GM12875 (cell line): ENCODE measurements around the gene NAV2.

Source experiments
- H3K4me3 ChIP-seq: one replicate; pipeline ENCODE4 v1.5.1; 2011; ENCODE audit warnings: low read depth, low read length, control low read depth
- TF ChIP-seq, protein P1 (sequence below): IDR thresholded peaks from 2 replicates; pipeline ENCODE4 v1.5.1; 2011; ENCODE audit warnings: low read depth, mild to moderate bottlenecking, control low read depth, inconsistent platforms, low read length, moderate library complexity, borderline replicate concordance; ENCODE audit not compliant: insufficient read depth

The NAV2 gene

DNA sequence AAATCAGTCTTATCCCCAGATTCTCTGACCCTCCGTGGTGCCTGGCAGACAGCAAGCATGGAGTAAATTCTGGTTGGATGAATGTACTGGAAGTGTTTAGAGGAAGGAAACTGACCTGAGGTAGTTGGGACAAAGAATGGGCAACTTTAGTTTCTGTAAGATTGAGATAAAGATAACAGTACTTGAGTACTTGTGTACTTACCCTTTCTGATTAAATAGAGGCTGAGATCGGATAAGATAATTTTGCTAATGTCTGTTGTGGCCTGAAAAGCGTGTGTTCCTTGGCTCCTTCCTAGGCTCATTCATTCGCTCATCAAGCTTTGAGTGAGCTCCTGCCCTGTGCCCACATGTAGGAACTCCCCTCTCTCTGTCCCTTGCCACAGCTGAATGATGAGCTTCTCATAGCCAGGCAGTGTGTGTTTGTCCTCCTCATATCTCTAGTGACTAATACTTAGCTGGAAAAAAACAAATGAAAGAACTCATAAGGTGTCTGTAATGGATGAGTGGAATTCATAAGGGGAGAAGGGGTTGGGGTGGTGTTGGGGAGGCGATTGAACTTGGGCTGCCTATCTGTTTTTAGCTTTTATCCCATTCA is 329.5 kb downstream of the NAV2 start:
- no peak overlapping the region for H3K4me3 ChIP-seq
- TF ChIP-seq, protein P1, sequence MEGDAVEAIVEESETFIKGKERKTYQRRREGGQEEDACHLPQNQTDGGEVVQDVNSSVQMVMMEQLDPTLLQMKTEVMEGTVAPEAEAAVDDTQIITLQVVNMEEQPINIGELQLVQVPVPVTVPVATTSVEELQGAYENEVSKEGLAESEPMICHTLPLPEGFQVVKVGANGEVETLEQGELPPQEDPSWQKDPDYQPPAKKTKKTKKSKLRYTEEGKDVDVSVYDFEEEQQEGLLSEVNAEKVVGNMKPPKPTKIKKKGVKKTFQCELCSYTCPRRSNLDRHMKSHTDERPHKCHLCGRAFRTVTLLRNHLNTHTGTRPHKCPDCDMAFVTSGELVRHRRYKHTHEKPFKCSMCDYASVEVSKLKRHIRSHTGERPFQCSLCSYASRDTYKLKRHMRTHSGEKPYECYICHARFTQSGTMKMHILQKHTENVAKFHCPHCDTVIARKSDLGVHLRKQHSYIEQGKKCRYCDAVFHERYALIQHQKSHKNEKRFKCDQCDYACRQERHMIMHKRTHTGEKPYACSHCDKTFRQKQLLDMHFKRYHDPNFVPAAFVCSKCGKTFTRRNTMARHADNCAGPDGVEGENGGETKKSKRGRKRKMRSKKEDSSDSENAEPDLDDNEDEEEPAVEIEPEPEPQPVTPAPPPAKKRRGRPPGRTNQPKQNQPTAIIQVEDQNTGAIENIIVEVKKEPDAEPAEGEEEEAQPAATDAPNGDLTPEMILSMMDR, result no peak

DNA sequence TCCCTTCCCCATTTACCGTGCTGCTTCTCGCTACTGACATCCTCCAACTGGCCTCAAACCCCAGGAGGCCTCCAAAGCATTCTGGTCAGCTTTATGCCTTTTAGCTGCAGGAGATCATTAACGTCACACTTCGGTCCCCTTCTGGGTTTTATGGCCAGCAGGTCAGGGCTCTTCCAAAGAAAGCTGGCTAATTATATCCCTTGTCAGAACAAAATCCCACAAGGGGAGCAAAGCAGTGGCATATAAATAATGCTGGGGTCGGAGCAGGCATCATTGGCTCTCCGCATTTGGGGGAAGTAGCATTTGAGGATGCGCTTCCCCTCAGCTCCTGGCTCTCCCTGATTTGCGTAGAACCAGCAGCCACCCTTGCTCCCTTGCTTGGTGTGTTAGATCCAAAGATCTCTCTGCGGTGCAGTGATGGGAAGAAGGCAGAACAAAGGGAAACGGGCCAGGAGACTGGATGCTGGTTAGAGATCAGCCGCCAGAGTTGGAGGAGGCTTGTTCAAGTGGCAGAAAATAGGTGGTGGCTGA is 330.2 kb downstream of the NAV2 start:
- TF ChIP-seq, protein P1, result no peak
- no peak overlapping the region for H3K4me3 ChIP-seq

DNA sequence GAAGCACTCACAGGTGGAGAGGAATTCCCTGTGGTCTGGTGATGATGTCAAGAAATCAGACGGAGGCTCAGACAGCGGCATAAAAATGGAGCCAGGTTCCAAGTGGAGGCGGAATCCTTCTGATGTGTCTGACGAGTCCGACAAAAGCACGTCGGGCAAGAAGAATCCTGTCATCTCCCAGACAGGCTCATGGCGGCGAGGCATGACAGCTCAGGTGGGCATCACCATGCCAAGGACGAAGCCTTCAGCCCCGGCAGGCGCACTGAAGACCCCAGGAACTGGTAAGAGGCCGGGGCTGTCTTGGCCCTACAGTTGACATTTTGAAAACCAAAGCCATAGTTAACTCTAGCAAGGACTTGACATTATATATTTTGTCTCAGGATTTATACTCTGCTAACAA is 331.4 kb downstream of the NAV2 start:
- TF ChIP-seq, protein P1, result no peak
- H3K4me3 ChIP-seq, result no peak overlapping the region

- TF ChIP-seq, protein P1, result no peak
These were observed 332.6 kb downstream of the NAV2 start for GRCh38 chr11:20045098-20045688.

DNA sequence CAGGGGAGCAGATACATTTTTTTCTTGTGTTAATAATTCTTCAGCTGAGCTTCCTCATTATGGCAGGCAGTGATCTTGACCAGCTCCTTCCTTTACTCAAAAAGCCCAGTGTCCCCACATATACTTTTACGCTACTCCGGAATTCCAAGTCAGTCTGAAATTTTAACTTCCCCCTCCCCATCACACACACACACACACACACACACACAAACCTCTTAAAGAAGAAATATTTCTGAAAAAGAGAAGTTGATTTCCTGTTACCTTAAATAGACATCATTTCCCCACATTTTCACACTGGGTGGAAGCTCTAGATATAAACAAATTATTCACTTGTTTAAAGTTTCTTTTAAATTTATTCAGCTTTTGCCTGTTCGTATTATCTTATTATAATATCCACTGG is 333.8 kb downstream of the NAV2 start:
- TF ChIP-seq, protein P1, result no peak
- no peak overlapping the region for H3K4me3 ChIP-seq

More at GRCh38 chr11:20045098-20045688, 332.6 kb downstream of the NAV2 start:
- H3K4me3 ChIP-seq, result no peak overlapping the region

DNA sequence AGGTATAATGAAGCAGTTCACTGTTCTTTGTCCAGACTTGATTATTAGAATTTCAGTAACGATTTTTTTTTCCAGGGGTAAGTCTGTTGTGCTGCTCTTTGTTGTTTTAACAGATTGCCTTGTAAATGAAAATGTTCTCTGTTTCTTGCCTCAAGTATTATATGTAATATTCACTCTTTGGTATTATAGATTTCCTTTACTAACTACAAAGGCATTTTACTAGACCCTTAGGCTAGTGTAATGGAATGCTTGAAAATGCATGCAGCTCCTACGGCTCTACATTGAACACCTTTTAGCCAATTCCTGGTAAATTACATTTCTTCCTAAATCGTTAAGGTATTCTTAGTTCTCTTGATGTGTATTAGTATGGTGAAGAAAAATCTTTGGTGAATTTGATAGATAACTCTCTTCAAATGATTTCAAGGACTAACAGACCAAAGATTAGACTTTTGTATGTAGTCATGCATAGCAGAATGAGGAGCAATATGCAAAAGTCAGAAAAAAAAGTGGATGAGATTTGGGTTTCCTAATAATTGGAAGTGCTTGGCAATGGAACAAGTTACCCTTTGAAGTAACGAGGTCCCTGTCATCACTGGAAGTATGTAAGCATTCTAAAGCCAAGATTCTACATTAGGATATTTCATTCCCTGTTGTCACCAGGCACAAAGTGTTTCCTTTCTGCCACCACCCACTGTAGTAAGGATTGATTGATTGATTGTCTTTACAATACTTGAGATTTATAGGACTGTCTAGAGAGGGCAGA is 334.6 kb downstream of the NAV2 start:
- TF ChIP-seq, protein P1, result no peak

More for the DNA sequence above, 334.6 kb downstream of the NAV2 start:
- no peak overlapping the region for H3K4me3 ChIP-seq
